ENCODE results near the gene TEX13C. TPM values are rescaled to one million over a fixed set of nuclear protein-coding genes. Genes with fewer than 3 reads are reported as not detected.

Gene TEX13C
- total RNA-seq, 1 experiment from 2014 or later = 0.24 TPM

GRCh38 chrX:125322431-125322830 lies 2.8 kb downstream of the TEX13C start:
- no peak overlapping the region for H4K91ac ChIP-seq (ENCODE audit: insufficient read length, low read depth, low read length)
- Mint-ChIP-seq H3K27ac (no peak overlapping the region), H3K4me3 (no peak overlapping the region), H3K27me3 (ENCODE audit: low read depth) (peaks cover 6% of the 10 kb centered on the region; the same call in 1 of the 2 replicates), H3K9me3 (peaks cover 14 to 20% of the 10 kb centered on the region in 2 experiments; a peak in 4 of 5 replicates), H3K36me3 (ENCODE audit: insufficient read depth in 1 of 3, low read depth in 3 of 3) (peaks cover 2 to 5% (median 4%) of the 10 kb centered on the region in 3 experiments; a peak in 6 of 7 replicates), H3K4me1 (no peaks in the 10 kb centered on the region)
- no peak overlapping the region for H3T11ph ChIP-seq (ENCODE audit: low read length)
- no peak overlapping the region for H4K8ac ChIP-seq (replicated peaks; ENCODE audit: insufficient read length, low read depth, low read length)
- H3K27ac ChIP-seq (ENCODE audit: insufficient read length, low read depth, low read length) = no peak overlapping the region
- no peaks in the 10 kb centered on the region for H3K4me1 ChIP-seq (ENCODE audit: insufficient read depth, low read length)
- TF ChIP-seq CTCF (conservative IDR thresholded peaks at IDR 0.05) = peak; percentile 32; the same call in 1 of the 3 replicates
- H2BK12ac ChIP-seq (ENCODE audit: insufficient read length, low read depth, low read length) = no peak overlapping the region
- no peaks in the 10 kb centered on the region for H3K9me3 ChIP-seq (ENCODE audit: control insufficient read depth, low read depth, low read length)
- H3K23me2 ChIP-seq (ENCODE audit: insufficient read length, low read depth, low read length, poor library complexity, severe bottlenecking) = no peaks in the 10 kb centered on the region
- H3K79me2 ChIP-seq (ENCODE audit: insufficient read depth, low read length) = no peaks in the 10 kb centered on the region
- no peak overlapping the region for H3K18ac ChIP-seq (ENCODE audit: insufficient read length, low read depth, low read length)
- no peak overlapping the region for H2BK20ac ChIP-seq (ENCODE audit: low read depth, low read length, poor library complexity, severe bottlenecking)
- no peak overlapping the region for H3K23ac ChIP-seq (ENCODE audit: insufficient read length, low read depth, low read length)
- H3K56ac ChIP-seq (ENCODE audit: insufficient read length, low read depth, low read length) = no peak overlapping the region
- no peak overlapping the region for H2AFZ ChIP-seq (ENCODE audit: low read length)
- H2BK120ac ChIP-seq (ENCODE audit: low read depth, low read length, poor library complexity, severe bottlenecking) = no peak overlapping the region
- H3K14ac ChIP-seq (ENCODE audit: insufficient read depth, low read length) = no peak overlapping the region
- no peak overlapping the region for H3K9ac ChIP-seq (ENCODE audit: extremely low read depth, insufficient read length, low read length)
- no peak overlapping the region for H3K4me2 ChIP-seq (ENCODE audit: insufficient read depth, insufficient read length, low read length)
- H3K27me3 ChIP-seq (ENCODE audit: insufficient read depth, low read length) = no peaks in the 10 kb centered on the region
- H3K4ac ChIP-seq (ENCODE audit: low read depth, low read length) = no peak overlapping the region
- no peak overlapping the region for H2AK5ac ChIP-seq (ENCODE audit: insufficient read length, low read length)
- no peak overlapping the region for H2BK15ac ChIP-seq (ENCODE audit: low read depth, low read length)
- WGBS (ENCODE audit: extremely low coverage, insufficient read length, low lambda C conversion rate) = no CpG with 5 or more reads among the region's 2 CpGs
- no peak for DNase-seq
- no peak overlapping the region for H2BK5ac ChIP-seq (ENCODE audit: insufficient read length, low read length)
- no peak overlapping the region for H4K5ac ChIP-seq (ENCODE audit: insufficient read length, low read depth, low read length)
- no peaks in the 10 kb centered on the region for H3K79me1 ChIP-seq (ENCODE audit: insufficient read depth, low read depth, low read length, poor library complexity, severe bottlenecking)
- no peaks in the 10 kb centered on the region for H4K20me1 ChIP-seq (ENCODE audit: control insufficient read depth, insufficient read depth, insufficient read length)

Data from H9 (cell line).